Uterus (tissue), 4 donors: ENCODE measurements around the gene GLRA3. TPM values are rescaled to one million over a fixed set of nuclear protein-coding genes. Genes with fewer than 3 reads are reported as not detected.

ENCODE experiments used
- DNase-seq, 2 donors: peaks; one replicate each; pipeline ENCODE4 v3.0.0-alpha.2; 2019 to 2020
- H3K27ac ChIP-seq, 2 donors: fragments of 200-600 bp; sonication (generic); 1 replicate in 1 of 2; 2 replicates in 1 of 2; pipeline ENCODE4 v1.5.1; 2016 to 2018
- H3K27me3 ChIP-seq, 2 donors: fragments of 200-600 bp; sonication (generic); one replicate each; pipeline ENCODE4 v1.5.1; 2018 to 2019; ENCODE audit warnings: control low read depth in 1 of 2
- H3K36me3 ChIP-seq, 2 donors: fragments of 200-600 bp; sonication (generic); one replicate each; pipeline ENCODE4 v1.5.1; 2019; ENCODE audit warnings: control low read depth in 1 of 2
- H3K4me1 ChIP-seq, 2 donors: fragments of 200-600 bp; sonication (generic); one replicate each; pipeline ENCODE4 v1.5.1; 2018 to 2019; ENCODE audit warnings: control low read depth in 1 of 2
- H3K4me3 ChIP-seq, 2 donors: fragments of 200-600 bp; sonication (generic); 1 replicate in 1 of 2; 2 replicates in 1 of 2; pipeline ENCODE4 v1.5.1; 2018 to 2019; ENCODE audit warnings: mild to moderate bottlenecking in 1 of 2
- H3K9me3 ChIP-seq, 2 donors: fragments of 200-600 bp; sonication (generic); one replicate each; pipeline ENCODE4 v1.5.1; 2019; ENCODE audit warnings: control low read depth in 1 of 2
- POLR2A ChIP-seq, 2 donors: fragments of 450-650 bp; IDR thresholded peaks; one replicate each; pipeline ENCODE4 v1.6.1; 2016; ENCODE audit warnings: antibody characterized with exemption in 2 of 2, mild to moderate bottlenecking in 1 of 2, moderate library complexity in 1 of 2
- intact Hi-C: fragments of 100-400 bp; cut with DNase I; formaldehyde crosslinking; loops from one replicate; pipeline ENCODE4 v1.15.1; 2023; ENCODE audit warnings: low total_unique reads
- total RNA-seq, 4 donors: library from RNA; depleted of rRNA in 3 of 4; stranded (reverse); fragments of >200 nt in 3 of 4; gene quantifications; one replicate each; pipeline versions ENCODE4 v1.1.0 to v1.2.4, GENCODE V29; 2014 to 2023
- TF ChIP-seq, protein P1 (sequence below), 4 experiments: fragments of 200-600 bp in 2 of 4; fragments of 450-650 bp in 2 of 4; sonication (generic) in 2 of 4; IDR thresholded peaks; one replicate each; pipeline ENCODE4 v1.5.1; 2016 to 2019; ENCODE audit warnings: antibody characterized with exemption in 4 of 4, mild to moderate bottlenecking in 2 of 4, moderate library complexity in 1 of 4
- donor health status: DM: yes; HTN: yes; CAD: no.

The GLRA3 gene
- total RNA-seq, 4 donors from 2014 or later, result 0.09 to 0.41 TPM; not detected in 2

DNA sequence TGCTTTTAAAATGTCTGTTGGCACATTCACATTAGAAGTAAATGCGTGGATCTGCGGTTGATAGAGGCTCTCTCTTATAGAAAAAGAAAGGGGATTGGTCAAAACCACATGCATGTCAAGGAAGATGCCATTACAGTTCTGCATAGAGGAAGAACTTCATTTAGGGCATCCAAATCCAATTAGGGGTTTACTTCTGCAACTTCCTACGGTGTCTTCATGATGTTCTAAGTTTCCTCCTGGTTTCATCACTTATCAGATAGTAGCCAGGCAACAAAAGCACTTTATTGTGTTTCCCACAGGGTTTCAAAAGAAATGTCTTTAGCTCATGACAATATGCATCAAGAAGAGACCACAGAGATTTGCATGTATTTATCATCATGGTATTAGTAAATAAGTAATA is 170.8 kb downstream of the GLRA3 start:
- no peaks in the 10 kb centered on the region for H3K27me3 ChIP-seq
- DNase-seq, result no peak
- no peak overlapping the region for H3K27ac ChIP-seq
- intact Hi-C loops, result no loop called here
- H3K4me1 ChIP-seq, result no peaks in the 10 kb centered on the region
- no peaks in the 10 kb centered on the region for H3K9me3 ChIP-seq
- no peak overlapping the region for H3K4me3 ChIP-seq
- TF ChIP-seq, protein P1, sequence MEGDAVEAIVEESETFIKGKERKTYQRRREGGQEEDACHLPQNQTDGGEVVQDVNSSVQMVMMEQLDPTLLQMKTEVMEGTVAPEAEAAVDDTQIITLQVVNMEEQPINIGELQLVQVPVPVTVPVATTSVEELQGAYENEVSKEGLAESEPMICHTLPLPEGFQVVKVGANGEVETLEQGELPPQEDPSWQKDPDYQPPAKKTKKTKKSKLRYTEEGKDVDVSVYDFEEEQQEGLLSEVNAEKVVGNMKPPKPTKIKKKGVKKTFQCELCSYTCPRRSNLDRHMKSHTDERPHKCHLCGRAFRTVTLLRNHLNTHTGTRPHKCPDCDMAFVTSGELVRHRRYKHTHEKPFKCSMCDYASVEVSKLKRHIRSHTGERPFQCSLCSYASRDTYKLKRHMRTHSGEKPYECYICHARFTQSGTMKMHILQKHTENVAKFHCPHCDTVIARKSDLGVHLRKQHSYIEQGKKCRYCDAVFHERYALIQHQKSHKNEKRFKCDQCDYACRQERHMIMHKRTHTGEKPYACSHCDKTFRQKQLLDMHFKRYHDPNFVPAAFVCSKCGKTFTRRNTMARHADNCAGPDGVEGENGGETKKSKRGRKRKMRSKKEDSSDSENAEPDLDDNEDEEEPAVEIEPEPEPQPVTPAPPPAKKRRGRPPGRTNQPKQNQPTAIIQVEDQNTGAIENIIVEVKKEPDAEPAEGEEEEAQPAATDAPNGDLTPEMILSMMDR (IDR thresholded peaks at IDR 0.05), result no peak
- H3K36me3 ChIP-seq, result no peaks in the 10 kb centered on the region

DNA sequence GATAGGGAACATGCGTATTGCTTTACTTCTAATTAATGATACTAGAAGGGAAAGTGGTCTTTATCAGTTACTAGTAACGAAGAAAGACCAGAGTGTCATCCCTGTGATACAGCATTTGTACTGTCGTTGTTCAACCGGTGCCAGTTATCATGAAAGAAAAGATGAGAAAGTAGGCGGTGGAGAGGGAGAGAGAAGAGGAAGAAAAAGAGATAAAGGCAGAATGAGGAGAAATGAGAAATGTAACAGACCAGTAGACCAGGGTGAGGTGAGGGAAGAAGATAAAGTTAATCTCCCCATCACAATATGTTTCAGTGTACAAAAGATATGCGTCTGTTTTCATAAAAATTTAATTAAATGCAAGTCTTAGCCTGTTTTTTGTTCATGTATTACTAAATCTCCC is 171.6 kb downstream of the GLRA3 start:
- Histone ChIP-seq H3K27me3 (no peaks in the 10 kb centered on the region), H3K4me1 (no peaks in the 10 kb centered on the region), H3K4me3 (no peak overlapping the region), H3K27ac (no peak overlapping the region), H3K9me3 (no peaks in the 10 kb centered on the region), H3K36me3 (no peaks in the 10 kb centered on the region)
- no peak for DNase-seq
- intact Hi-C loops, result no loop called here
- TF ChIP-seq POLR2A (IDR thresholded peaks at IDR 0.05), result no peak
- TF ChIP-seq, protein P1 (IDR thresholded peaks at IDR 0.05), result no peak

DNA sequence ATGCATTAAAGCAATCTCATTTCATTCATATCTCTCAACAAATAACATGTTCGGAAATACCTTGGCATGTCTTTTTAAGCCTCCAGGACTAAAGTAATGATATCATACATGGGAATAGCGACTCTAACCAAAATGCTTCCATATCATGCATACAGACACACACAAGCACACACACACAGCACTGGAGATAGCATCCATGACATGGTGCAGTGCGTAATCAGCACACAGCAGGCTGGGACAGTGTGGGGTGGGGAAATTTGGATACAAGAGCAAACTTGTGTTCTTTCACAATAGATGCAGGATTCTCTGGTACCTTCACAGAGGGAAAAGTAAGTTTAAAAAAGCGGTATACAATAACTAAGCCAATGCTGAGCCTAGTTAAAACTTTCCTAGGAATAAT is 174.4 kb downstream of the GLRA3 start:
- H3K36me3 ChIP-seq, result no peaks in the 10 kb centered on the region
- intact Hi-C loops, result no loop called here

DNA sequence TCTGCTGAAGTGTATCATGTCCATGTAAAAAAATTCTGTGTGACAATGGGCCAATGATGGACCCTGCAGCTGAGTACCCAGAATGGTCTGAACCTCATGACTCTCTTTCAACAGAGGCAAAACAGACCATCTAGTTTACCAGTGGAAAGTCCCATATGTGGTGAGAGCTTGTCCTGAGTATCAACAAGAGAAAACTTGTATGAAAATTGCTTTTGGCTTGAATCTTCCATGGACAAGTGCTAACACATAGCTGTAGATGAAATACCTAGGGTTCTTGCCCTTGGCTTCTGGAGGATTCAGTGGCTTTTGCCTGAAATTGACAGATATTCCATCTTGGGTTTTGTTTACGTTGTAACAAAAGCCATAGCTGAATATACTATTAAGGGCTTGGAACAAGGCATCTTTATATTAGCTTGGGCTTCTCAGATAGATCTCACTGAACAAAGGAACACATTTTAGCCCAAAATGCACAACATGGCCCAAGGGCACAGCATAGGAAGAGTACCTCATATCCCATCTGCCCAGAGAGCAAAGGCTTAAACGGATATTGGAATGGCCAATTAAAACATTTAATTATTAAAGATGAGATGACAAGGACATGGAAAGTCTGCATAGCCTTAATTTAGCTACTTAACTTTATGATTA is 178.2 kb downstream of the GLRA3 start:
- Histone ChIP-seq H3K36me3 (no peaks in the 10 kb centered on the region), H3K4me1 (no peaks in the 10 kb centered on the region), H3K27me3 (no peaks in the 10 kb centered on the region), H3K9me3 (no peaks in the 10 kb centered on the region), H3K4me3 (no peak overlapping the region), H3K27ac (no peak overlapping the region)
- no peak for DNase-seq
- intact Hi-C loops, result no loop called here
- no peak for TF ChIP-seq POLR2A (IDR thresholded peaks at IDR 0.05)
- TF ChIP-seq, protein P1 (IDR thresholded peaks at IDR 0.05), result no peak

More for the DNA sequence above, 174.4 kb downstream of the GLRA3 start:
- Histone ChIP-seq H3K27me3 (no peaks in the 10 kb centered on the region), H3K4me3 (no peak overlapping the region), H3K27ac (no peak overlapping the region), H3K9me3 (no peaks in the 10 kb centered on the region), H3K4me1 (no peaks in the 10 kb centered on the region)
- TF ChIP-seq POLR2A (IDR thresholded peaks at IDR 0.05), result no peak
- TF ChIP-seq, protein P1 (IDR thresholded peaks at IDR 0.05), result no peak
- DNase-seq, result no peak

DNA sequence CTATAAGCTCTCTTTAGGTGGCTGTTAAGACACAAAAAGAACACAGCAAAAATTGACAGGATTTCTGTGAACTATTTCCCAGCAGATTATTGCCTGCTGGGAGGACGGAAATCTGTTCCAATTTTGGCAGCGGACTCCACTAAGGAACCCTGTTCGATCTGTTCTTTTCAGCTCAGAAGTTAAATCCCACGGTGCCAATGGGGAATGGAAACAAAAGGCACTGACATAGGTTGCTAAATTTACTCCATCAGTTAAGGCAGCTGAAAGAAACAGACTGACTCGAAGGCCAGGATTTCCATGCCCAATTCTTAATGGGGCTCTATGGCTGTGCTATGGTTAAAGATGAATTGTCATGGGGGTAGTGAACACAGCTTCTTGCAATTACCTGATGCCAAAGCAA is 180.2 kb downstream of the GLRA3 start:
- Histone ChIP-seq H3K4me3 (no peak overlapping the region), H3K9me3 (no peaks in the 10 kb centered on the region), H3K36me3 (no peaks in the 10 kb centered on the region), H3K4me1 (no peaks in the 10 kb centered on the region), H3K27me3 (no peaks in the 10 kb centered on the region), H3K27ac (no peak overlapping the region)
- intact Hi-C loops, result no loop called here
- DNase-seq, result no peak
- no peak for TF ChIP-seq POLR2A (IDR thresholded peaks at IDR 0.05)
- TF ChIP-seq, protein P1 (IDR thresholded peaks at IDR 0.05), result no peak
